Stomach (tissue), 9 donors: Measurements from ENCODE around the gene ATF7IP2. TPM values are rescaled to one million over a fixed set of nuclear protein-coding genes. Genes with fewer than 3 reads are reported as not detected.
"Not testable (repeated sequence)": the region's sequence is repeated elsewhere in the genome, so short reads cannot be mapped to it uniquely, and the experiment has no call there.

Experiments
- DNase-seq, 2 donors: peaks; one replicate each; pipeline versions ENCODE4 v3.0.0 to v3.0.0-alpha.2; 2013 to 2019
- H3K27ac ChIP-seq, 5 donors: fragments of 200-600 bp in 4 of 5; sonication (generic) in 4 of 5; one replicate each; pipeline ENCODE4 v1.5.1; 2013 to 2019; ENCODE audit warnings: mild to moderate bottlenecking in 1 of 5, moderate library complexity in 1 of 5
- H3K27me3 ChIP-seq, 3 donors: fragments of 200-600 bp; sonication (generic); one replicate each; pipeline ENCODE4 v1.5.1; 2017 to 2019; ENCODE audit warnings: mixed run types in 1 of 3
- H3K36me3 ChIP-seq, 4 donors: fragments of 200-600 bp; sonication (generic); 1 replicate in 3 of 4; 2 replicates in 1 of 4; pipeline ENCODE4 v1.5.1; 2016 to 2019
- H3K4me1 ChIP-seq, 4 donors: fragments of 200-600 bp; sonication (generic); one replicate each; pipeline ENCODE4 v1.5.1; 2016 to 2019
- H3K4me3 ChIP-seq, 4 donors: fragments of 200-600 bp; sonication (generic) in 3 of 4; one replicate each; pipeline ENCODE4 v1.5.1; 2016 to 2019; ENCODE audit warnings: mild to moderate bottlenecking in 1 of 4
- H3K9me3 ChIP-seq, 4 donors: fragments of 200-600 bp; sonication (generic); one replicate each; pipeline ENCODE4 v1.5.1; 2016 to 2019
- CTCF ChIP-seq, 7 experiments: fragments of 450-650 bp in 4 of 7; fragments of 200-600 bp in 3 of 7; sonication (generic) in 3 of 7; IDR thresholded peaks; one replicate each; pipeline ENCODE4 v1.5.1; 2016 to 2019; ENCODE audit warnings: antibody characterized with exemption in 7 of 7, control low read depth in 2 of 7, mild to moderate bottlenecking in 1 of 7
- EP300 ChIP-seq: sonication (generic); formaldehyde crosslinking; IDR thresholded peaks from one replicate; pipeline ENCODE4 v1.6.1; 2017; ENCODE audit warnings: antibody characterized with exemption
- POLR2A ChIP-seq, 4 donors: fragments of 450-650 bp; IDR thresholded peaks; one replicate each; pipeline ENCODE4 v1.6.1; 2016; ENCODE audit warnings: antibody characterized with exemption in 4 of 4, control low read depth in 2 of 4, mild to moderate bottlenecking in 1 of 4, moderate library complexity in 1 of 4
- POLR2AphosphoS5 ChIP-seq, 3 donors: sonication (generic); formaldehyde crosslinking; IDR thresholded peaks; one replicate each; pipeline ENCODE4 v1.6.1; 2016; ENCODE audit warnings: antibody characterized with exemption in 3 of 3
- WGBS, 5 donors: extraction: QIAGEN DNeasy Blood & Tissue Kit in 3 of 5; methylation state at CpG; one replicate each; pipeline versions ENCODE4 v1.1.5 to v1.1.7; 2013 to 2018; 5-methylcytosine and 5-hydroxymethylcytosine counted together
- intact Hi-C: fragments of 100-400 bp; cut with DNase I; formaldehyde crosslinking; loops from one replicate; pipeline ENCODE4 v1.15.1; 2023; ENCODE audit warnings: low total_unique reads
- polyA plus RNA-seq, 3 donors: library from polyadenylated mRNA; stranded (reverse); fragments of 200-250 nt; gene quantifications; one replicate each; pipeline ENCODE4 v1.2.3, GENCODE V29; 2013
- total RNA-seq, 5 donors: library from RNA; depleted of rRNA; stranded (reverse); fragments of >200 nt; gene quantifications; one replicate each; pipeline versions ENCODE4 v1.1.0 to v1.2.3, GENCODE V29; 2014 to 2016
- donor health status: healthy with polysubstance abuse.
- donor health status: Bipolar disorder and iron deficiency.
- donor health status: healthy.

Gene ATF7IP2
- total and polyA plus RNA-seq, 8 donors = 4.5 to 59.7 (median 30.3) TPM

- peaks cover 4 to 73% (median 43%) of the 10 kb centered on the region in 4 donors for H3K36me3 ChIP-seq
- peaks cover 0 to 30% (median 18%) of the 10 kb centered on the region in 4 donors for H3K9me3 ChIP-seq
- WGBS, 5 donors = 94 to 99% (median 97%) methylated on average over 5 to 6 of the region's 6 CpGs
- H3K4me3 ChIP-seq = no peak overlapping the region
- TF ChIP-seq POLR2A (IDR thresholded peaks at IDR 0.05) (no peak), EP300 (no peak), CTCF (IDR thresholded peaks at IDR 0.05) (no peak), POLR2AphosphoS5 (IDR thresholded peaks at IDR 0.05) (no peak)
- no peak overlapping the region for H3K27ac ChIP-seq
- no peaks in the 10 kb centered on the region for H3K4me1 ChIP-seq
- no peaks in the 10 kb centered on the region for H3K27me3 ChIP-seq
- no peak for DNase-seq
- intact Hi-C loops = no loop called here
These were observed 67.3 kb downstream of the ATF7IP2 start for GRCh38 chr16:10453159-10453510.

GRCh38 chr16:10465821-10466220, 80.0 kb downstream of the ATF7IP2 start:
- intact Hi-C loops = no loop called here
- WGBS, 5 donors = 91 to 99% (median 97%) methylated on average over 2 of the region's 2 CpGs
- no peaks in the 10 kb centered on the region for H3K9me3 ChIP-seq

GRCh38 chr16:10466313-10466712, 80.5 kb downstream of the ATF7IP2 start:
- intact Hi-C loops = no loop called here

More at GRCh38 chr16:10465821-10466220, 80.0 kb downstream of the ATF7IP2 start:
- DNase-seq = no peak
- TF ChIP-seq CTCF (IDR thresholded peaks at IDR 0.05) = no peak
- Histone ChIP-seq H3K27ac (no peak overlapping the region), H3K4me1 (no peaks in the 10 kb centered on the region), H3K27me3 (no peaks in the 10 kb centered on the region), H3K36me3 (peaks cover 0 to 26% (median 23%) of the 10 kb centered on the region in 4 donors), H3K4me3 (no peak overlapping the region)

GRCh38 chr16:10466861-10467260, 81.0 kb downstream of the ATF7IP2 start:
- intact Hi-C loops = no loop called here
- no peak for DNase-seq

More at GRCh38 chr16:10466313-10466712, 80.5 kb downstream of the ATF7IP2 start:
- H3K27me3 ChIP-seq = no peaks in the 10 kb centered on the region
- H3K4me3 ChIP-seq = no peak overlapping the region
- no peak for DNase-seq
- H3K9me3 ChIP-seq = no peaks in the 10 kb centered on the region
- no peaks in the 10 kb centered on the region for H3K4me1 ChIP-seq
- TF ChIP-seq CTCF (IDR thresholded peaks at IDR 0.05) (no peak), EP300 (no peak), POLR2AphosphoS5 (IDR thresholded peaks at IDR 0.05) (no peak), POLR2A (IDR thresholded peaks at IDR 0.05) (no peak)
- peaks cover 0 to 29% (median 23%) of the 10 kb centered on the region in 4 donors for H3K36me3 ChIP-seq
- 93 to 98% (median 95%) methylated on average over 2 of the region's 2 CpGs for WGBS, 5 donors
- no peak overlapping the region for H3K27ac ChIP-seq

GRCh38 chr16:10476636-10477035, 90.8 kb downstream of the ATF7IP2 start:
- intact Hi-C loops, H3K4me3 ChIP-seq, DNase-seq, H3K27me3 ChIP-seq, H3K27ac ChIP-seq, H3K4me1 ChIP-seq: not testable (repeated sequence)
- Histone ChIP-seq H3K36me3 (peaks cover 0 to 50% (median 39%) of the 10 kb centered on the region in 4 donors), H3K9me3 (peaks cover 0 to 13% (median 0%) of the 10 kb centered on the region in 4 donors)
- 94 to 100% (median 96%) methylated on average over 1 of the region's 1 CpG for WGBS, 5 donors

More at GRCh38 chr16:10466861-10467260, 81.0 kb downstream of the ATF7IP2 start:
- Histone ChIP-seq H3K27me3 (no peaks in the 10 kb centered on the region), H3K4me3 (no peak overlapping the region), H3K9me3 (no peaks in the 10 kb centered on the region), H3K27ac (no peak overlapping the region), H3K4me1 (no peaks in the 10 kb centered on the region), H3K36me3 (peaks cover 0 to 30% (median 23%) of the 10 kb centered on the region in 4 donors)
- TF ChIP-seq POLR2A (IDR thresholded peaks at IDR 0.05) = no peak
- no peak for TF ChIP-seq EP300
- no peak for TF ChIP-seq POLR2AphosphoS5 (IDR thresholded peaks at IDR 0.05)
- no peak for TF ChIP-seq CTCF (IDR thresholded peaks at IDR 0.05)
